HS-27A (cell line): ENCODE results near the gene SH3YL1.

Experiments used
- DNase-seq: peaks from one replicate; pipeline ENCODE4 v3.0.0-alpha.2; 2012; ENCODE audit warnings: low read depth, missing footprints

The SH3YL1 gene

DNA sequence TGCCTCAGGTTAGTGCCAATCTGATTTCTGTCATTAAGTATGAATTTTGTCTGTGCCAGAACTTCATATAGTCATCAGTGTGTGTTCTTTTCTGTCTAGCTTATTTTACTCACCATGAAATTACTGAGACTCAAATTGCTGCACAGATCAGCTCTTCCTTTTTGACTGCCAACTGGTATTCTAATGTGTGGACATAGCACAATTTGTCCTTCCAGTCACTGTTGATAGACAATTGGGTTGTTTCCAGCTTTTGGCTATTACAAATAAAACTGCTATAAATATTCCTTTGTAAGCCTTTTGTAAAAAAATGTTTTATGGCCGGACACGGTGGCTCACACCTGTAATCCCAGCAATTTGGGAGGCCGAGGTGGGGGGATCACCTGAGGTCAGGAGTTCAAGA lies 7.7 kb downstream of the SH3YL1 start:
- DNase-seq = no peak

DNA sequence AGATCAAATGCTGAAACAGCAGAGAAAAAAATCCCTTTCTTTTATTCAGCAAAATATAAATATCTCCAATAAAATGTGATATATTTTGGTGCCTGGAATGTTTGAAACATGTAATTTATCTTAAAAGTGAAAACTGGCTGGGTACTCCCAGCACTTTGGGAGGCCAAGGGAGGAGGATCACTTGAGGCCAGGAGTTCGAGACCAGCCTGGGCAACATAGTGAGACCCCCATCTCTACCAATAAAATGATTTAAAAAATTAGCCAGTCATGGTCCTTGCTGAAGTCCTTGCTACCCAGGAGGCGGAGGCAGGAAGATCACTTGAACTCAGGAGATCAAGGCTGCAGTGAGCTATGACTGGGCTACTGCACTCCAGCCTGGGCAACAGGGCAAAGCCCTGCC lies 8.6 kb downstream of the SH3YL1 start:
- DNase-seq = no peak

GRCh38 chr2:254241-254640 lies 9.6 kb downstream of the SH3YL1 start:
- DNase-seq = no peak

DNA sequence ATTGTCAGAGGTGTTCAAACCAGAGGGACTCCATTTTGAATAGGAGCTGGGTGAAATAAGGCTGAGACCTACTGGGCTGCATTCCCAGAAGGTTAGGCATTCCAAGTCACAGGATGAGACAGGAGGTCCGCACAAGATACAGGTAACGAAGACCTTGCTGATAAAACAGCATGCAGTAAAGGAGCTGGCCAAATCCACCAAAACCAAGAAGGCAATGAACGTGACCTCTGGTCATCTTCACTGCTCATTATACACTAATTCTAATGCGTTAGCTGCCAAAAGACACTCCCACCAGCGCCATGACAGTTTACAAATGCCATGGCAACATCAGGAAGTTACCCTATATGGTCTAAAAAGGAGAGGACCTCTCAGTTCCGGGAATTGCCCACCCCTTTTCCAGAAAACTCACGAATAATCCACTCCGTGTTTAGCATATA lies 10.6 kb downstream of the SH3YL1 start:
- DNase-seq = no peak

DNA sequence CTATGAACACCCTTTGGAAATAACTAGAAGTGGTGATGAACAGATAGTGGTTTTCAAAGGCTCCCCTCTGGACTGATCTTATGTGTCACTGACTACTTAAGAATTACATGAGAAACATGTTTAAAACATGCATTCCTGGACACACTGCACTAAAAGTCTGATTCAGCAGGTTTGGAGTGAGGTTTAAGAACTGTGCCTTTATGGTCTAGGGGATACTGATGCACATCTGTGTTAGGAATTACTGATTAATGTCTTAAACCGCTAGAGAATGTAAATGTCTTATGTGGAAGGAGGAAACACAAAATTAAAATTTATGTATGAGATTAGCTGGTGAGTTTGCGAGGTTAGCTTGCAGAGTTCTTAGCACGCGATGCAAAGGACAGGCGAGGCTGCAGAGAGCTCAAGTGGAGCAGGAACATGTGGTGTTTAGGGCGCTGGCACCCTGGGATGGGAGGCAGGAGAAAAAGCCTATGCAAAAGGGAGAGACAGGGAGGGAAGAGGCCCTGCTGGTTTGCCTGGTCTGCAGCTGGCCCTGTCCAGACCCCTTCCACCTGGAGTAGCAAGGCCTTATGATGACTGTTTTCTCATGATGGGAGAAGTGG lies 11.7 kb downstream of the SH3YL1 start:
- DNase-seq = no peak

DNA sequence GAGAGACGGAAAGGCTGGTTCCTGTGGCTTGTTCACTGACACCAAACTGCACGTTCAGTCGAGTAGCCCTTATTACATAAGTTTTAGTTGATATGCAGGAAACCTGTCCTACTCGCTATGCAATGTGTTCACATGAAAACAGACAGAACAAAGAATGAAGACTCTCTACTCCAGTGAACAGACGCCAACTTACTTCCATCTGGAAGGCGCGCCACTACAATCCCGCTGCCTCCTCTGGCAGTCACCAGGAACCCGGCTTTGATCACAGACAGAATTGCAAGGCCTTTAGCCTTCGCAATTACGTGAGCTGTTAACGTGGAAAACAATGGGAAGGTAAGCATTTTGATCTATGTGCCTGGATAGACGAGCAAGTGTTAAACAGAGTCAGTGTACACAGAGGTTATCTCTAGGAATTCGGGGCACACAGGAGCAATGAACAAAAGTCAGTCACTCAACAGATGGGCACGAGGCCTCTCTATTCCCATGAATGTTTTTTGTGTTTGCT lies 14.2 kb downstream of the SH3YL1 start:
- no peak for DNase-seq

- no peak for DNase-seq
Measured at GRCh38 chr2:248724-249123, 15.1 kb downstream of the SH3YL1 start.

- peak; percentile 31 for DNase-seq
Measured at GRCh38 chr2:246489-247144, 17.2 kb downstream of the SH3YL1 start.

DNA sequence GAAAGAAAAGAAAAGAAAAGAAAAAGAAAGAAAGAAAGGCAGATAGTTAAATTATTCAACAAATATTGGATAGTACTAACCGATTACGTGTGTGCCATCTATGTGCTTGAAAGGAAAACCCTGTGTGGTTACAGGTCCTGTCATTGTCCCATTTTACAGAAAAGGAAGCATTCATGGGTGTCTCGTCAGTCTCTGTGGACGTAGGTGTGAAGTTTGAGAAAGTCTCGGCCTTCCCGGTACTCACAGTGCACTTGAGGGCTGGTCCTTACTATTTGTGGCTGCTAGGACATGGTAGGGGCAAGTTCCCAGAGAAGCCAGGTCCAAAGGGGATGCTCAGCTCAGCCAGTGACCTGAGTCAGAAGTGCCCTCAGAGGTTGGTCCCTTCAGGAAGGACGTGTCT lies 19.3 kb downstream of the SH3YL1 start:
- DNase-seq = no peak

- no peak for DNase-seq
Measured at GRCh38 chr2:238869-239268, 25.0 kb downstream of the SH3YL1 start.

- DNase-seq = no peak
Measured at GRCh38 chr2:238431-238830, 25.4 kb downstream of the SH3YL1 start.

- DNase-seq = no peak
Measured at GRCh38 chr2:237878-238277, 26.0 kb downstream of the SH3YL1 start.

DNA sequence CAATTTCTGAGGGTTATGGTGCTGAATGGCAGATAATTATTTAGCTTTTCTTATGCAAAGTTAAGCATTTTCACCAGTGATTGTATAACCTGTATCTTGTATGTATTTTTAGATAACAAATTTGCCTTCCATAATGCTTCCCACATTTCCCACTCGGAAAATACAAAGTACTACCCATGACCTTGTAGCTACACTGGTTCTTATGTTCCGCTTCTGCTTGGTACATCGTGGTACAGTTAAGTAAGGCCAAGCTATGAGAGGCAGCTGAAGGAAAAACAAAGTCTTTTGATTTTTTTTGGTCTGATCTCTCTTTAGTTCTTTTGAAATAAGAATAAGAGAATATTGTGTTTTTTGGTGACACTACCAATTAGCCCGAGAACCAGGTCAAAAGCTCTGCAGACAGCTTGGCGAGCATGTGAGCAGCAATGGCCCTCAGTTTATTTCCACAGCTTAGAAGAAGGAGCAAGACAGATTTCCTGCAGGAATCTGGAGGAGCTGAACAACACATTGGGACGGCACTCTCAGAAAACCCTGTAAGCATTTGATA lies 26.8 kb downstream of the SH3YL1 start:
- no peak for DNase-seq

DNA sequence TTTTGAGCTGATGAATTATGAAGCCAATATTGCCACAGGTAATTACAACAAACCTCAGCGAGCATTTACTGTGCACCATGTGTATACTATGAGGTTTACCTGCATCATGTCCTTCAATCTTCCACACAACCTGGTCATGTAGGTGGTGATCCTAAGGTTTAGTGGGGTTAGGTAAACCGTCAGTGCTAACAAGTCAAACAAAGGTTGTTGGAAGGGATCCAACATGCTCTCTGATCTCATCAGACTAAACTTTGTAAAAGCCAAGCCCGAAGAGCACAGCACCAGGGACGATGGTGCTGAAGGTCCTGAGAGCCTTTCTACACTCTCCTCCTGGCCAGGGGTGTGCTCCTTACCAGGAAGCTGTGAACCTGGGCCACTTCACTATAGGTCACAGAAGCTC lies 29.4 kb downstream of the SH3YL1 start:
- no peak for DNase-seq

DNA sequence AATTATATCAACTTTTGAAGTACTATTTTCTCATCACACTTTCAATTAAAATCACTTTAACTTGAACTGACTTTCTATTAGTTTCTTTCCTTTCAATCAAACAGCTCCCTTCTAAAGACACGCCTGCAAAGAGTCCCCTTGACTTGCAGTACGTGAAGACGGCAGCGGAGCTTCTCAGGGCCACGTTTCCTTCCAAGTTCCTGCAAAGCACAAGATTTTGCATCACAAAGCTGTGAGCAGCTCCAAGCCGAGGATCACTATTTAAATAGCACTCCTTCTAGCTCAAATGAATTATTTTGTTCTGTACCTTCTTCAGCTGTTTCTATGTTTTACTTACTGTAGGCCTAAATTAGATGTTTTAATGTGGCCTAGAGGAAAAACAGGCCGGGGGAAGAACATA lies 30.8 kb downstream of the SH3YL1 start:
- no peak for DNase-seq

DNA sequence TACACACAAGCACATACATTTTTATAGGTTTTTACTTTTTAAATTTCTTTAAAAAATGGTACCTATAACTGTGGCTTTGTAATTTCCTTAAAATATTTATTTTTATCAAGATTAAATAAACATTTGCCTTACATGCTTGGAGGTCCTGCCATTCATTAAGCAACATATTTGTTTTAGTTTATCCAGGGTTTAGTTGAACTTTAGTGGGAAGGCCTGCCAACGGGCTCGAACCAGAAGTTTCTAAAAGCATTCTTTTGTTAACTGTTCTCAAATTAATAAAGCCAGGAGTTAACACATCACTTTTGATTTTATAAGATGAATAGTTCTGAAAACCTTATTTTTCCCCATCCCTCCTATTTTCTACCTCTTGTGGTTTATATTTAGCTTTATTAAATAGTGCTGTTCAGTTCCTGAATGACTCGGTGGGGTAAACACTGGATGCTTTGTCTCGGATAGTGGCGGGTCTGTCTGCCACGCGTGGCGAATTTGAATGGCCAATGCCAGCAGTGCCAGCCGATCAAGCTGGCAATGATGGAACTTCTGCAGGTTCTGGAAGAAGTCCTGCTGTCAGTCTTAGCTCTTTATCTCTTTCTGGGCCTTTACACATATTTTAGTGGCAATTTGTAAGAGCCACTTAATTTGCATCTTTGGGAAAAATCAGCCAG lies 32.2 kb downstream of the SH3YL1 start:
- DNase-seq = no peak

- no peak for DNase-seq
Measured at GRCh38 chr2:228518-229278, 35.1 kb downstream of the SH3YL1 start.

- DNase-seq = no peak
Measured at GRCh38 chr2:228115-228514, 35.7 kb downstream of the SH3YL1 start.

DNA sequence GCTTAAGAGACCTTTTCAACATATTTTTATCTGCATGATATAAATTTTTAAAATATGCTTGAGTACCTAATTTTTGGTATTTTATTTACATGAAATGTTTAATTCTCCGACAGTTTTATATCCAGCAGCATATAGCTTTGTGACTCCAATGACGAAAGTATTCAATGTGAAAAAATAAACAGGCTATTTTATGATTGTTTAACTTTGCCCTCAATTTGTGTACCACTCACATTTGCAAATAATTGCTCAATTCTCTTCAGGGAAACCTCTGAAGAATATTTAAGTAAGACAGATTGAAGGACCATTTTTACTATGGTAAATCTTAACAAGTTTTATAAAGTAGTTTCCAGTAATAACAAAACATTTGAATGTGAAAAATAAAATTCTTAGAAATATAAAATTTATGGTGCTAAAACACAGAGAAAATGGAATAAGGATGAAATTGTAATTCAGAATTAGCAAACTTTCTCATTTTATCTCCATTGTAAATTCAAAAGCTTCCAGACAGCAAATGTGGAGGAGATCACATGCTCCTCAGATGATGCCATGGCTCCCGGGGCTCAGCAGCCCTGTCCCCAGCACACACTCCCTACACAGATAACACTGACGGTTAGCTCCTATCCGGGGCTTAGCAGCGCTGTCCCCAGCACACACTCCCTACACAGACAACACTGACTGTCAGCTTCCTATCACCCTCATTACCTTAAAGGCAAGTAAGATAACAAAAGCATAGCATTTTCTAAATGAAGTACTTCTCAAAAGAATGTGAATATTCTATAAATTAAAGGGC lies 39.7 kb downstream of the SH3YL1 start:
- DNase-seq = no peak

DNA sequence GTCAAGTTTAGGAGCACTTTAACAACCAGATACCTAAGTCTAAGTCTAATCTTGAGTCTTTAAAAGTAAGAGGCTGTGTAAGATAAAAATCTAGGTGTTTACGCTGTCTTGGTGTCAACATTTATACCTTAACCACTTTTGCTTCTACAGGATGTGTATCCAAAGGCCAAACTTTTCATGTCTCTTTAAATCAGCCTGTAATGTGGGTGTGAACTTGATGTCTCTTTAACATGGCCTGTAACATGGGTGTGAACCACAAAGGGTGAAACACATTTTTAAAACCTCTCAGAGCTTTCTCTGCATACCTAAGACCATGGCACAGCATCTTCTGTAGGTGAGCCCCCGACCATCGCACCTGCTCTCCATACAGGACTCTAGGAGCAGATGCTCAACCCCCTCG lies 40.4 kb downstream of the SH3YL1 start:
- DNase-seq = no peak

DNA sequence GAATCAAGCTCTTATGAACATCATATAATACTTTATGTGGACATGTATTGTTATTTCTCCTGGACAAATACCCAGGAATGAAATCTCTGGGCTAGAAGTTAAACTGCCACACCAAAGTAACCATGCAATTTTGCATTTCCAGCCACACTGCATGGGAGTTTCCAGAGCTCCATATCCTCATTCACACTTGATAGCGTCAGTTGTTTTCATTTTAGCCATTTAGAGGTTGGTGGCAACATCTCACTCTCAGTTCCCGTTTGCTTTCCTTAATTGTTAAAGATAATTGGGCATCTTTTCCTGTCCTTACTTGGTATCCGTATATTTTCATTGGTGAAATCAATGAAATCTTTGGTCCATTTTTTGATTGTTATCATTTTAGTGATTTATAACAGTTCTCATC lies 47.8 kb downstream of the SH3YL1 start:
- DNase-seq = no peak
